ENCODE results near the gene NOP14.
A peak's percentile ranks its signal among the peaks of the same experiment; 100 is the strongest.
"Not testable (repeated sequence)": the region's sequence is repeated elsewhere in the genome, so short reads cannot be mapped to it uniquely, and the experiment has no call there.

NOP14 gene

DNA sequence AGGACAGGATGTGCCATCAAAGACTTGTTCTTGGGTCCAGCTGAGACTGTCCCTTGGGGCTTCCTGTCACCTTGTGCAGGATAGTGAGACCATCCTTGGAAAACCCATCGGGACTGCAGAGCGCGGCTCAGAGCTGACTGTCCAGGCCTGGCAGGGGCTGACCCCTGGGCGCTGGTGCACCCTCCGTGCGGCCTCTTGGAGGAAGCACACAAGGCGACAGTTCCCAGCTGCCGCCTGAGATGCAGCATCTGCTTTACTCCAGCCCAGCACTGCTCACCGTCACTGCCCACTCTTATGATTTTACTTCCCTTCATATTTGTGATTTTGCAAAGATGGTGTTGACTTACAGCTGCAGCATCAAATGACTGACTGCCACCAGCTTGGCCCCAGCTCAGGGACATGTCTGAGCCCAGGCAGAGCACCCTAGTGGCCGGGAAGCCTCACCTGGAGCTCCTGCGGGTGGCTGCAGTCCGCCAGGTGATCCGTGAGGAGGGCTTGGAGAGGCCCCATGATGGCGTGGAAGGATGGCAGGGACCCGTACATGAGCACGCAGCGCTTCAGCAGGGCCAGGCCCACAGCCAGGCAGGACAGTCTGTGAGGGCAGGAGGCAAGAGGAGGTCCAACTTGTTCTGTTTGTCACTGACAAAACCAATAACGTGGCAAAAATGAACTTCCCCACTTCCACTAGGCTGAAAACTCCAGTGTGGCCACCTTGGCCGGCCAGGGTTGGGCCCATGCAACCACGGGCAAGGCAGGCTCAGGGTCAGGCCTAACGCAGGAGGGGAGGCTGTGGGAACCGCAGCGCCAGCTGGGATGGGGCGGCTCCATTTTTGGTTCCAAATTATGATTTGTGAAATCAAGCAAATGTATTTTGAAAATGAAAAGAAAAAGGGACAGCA lies 21.8 kb downstream of the NOP14 start:
- no peak for DNase-seq

GRCh38 chr4:2940267-2941137 lies 22.7 kb downstream of the NOP14 start:
- no peak for DNase-seq

- DNase-seq: no peak
Observed at GRCh38 chr4:2939383-2940243, 23.6 kb downstream of the NOP14 start.

GRCh38 chr4:2938906-2939305 lies 24.3 kb downstream of the NOP14 start:
- DNase-seq: no peak

- not testable (repeated sequence) for DNase-seq
Observed at GRCh38 chr4:2938411-2938810, 24.8 kb downstream of the NOP14 start.

DNA sequence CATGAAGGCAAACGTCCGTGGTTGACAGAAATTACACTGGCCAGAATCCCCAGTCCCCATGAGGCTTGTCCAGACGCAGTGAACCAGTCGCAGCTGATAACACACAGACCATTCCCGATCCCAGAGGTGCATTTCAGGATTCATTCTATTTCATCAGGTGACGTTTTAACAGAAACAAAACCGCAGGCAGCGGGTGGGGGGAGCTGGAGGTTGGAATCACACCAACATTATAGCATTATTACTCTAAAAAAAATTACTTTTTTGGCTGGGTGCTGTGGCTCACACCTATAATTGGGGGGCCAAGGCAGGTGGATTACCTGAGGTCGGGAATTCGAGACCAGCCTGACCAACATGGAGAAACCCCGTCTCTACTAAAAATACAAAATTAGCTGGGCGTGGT lies 25.2 kb downstream of the NOP14 start:
- DNase-seq: no peak

DNA sequence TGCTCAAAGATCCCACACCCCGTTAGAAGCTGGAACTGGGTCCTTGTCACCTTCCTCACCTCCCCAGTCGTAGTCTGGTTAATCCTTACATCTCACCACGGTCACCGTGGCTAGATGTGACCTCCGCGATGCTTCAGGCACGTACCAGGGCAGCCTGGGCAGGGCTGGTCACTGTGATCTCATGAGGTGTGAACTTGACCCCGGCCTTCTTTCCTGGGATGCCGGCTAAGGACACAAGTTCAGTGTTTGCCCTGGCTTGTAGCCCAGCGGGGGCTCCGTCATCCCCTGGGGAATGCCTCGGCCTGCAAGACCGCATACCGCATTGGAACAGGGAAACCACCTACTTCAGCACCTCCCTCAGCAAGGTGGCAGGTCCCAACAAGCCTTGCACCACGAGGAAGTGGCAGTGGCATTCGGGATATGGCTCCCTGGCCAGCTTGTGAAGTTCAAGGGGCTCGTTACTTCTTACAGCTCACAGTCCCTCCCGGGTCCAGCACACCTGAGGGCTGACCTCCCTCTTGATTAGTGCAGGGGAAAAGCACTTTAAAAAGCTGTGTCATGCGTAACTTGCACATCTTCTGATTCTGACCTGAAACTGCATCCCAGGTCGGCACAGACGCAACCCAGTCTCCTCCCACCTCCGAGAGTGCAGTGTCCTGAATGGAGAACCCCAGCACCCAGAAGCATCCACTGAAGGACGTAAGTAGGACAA lies 25.9 kb downstream of the NOP14 start:
- DNase-seq: peak; percentile 79

DNA sequence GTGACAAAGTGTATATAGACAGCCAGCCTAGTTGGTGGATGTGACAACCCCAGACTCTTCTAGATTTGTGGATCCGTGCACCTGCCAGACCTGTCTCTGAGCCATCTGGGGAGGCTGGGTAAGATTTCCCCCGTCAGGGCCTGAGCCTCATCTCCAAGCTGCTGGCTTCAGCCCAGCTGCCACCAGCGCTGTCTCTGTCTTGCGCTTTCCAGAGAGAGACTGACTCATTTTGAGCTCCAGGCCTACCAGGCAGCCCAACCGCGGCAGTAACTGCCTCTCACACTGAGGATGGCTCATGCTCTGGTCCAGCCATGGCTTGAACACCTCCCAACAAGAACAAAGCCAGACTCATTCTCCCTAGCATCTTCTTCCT lies 26.4 kb downstream of the NOP14 start:
- DNase-seq: peak; percentile 28

- peak; percentile 73 for DNase-seq
Observed at GRCh38 chr4:2935762-2936743, 27.2 kb downstream of the NOP14 start.

- DNase-seq: peak; percentile 84
Observed at GRCh38 chr4:2934813-2935761, 28.1 kb downstream of the NOP14 start.

GRCh38 chr4:2934077-2934812 lies 29.0 kb downstream of the NOP14 start:
- DNase-seq: no peak

GRCh38 chr4:2933566-2934076 lies 29.6 kb downstream of the NOP14 start:
- no peak for DNase-seq

DNA sequence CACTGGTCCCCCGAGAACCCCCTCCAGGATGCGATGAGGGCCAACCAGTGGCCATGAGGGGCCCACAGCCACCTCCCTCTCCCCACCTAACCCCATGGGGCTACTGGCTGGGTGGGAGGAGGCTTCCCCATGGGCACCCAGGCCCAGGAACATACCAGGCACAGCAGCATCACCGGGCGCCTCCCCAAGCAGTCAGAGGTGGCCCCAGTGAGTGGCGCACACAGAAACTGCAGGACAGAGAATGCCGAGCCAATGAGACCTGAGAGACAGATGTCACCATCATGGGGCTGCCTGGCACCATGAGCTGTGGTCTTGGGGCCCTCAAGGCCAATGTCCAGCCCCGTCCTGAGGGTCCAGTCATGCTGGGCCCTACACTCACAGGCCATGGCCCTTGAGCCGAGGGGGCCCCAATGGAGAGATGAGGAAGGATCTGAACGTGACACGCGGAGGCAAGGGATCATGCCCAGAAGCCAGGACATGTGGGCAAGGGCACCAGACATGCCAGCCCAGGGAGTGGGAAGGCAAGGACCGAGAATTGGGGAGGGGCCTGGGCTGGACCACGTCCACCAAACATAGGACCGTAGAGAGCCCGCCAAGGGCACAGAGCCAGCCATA lies 30.1 kb downstream of the NOP14 start:
- no peak for DNase-seq

GRCh38 chr4:2932321-2932950 lies 30.8 kb downstream of the NOP14 start:
- DNase-seq: no peak

- no peak for DNase-seq
Observed at GRCh38 chr4:2931512-2932301, 31.5 kb downstream of the NOP14 start.

DNA sequence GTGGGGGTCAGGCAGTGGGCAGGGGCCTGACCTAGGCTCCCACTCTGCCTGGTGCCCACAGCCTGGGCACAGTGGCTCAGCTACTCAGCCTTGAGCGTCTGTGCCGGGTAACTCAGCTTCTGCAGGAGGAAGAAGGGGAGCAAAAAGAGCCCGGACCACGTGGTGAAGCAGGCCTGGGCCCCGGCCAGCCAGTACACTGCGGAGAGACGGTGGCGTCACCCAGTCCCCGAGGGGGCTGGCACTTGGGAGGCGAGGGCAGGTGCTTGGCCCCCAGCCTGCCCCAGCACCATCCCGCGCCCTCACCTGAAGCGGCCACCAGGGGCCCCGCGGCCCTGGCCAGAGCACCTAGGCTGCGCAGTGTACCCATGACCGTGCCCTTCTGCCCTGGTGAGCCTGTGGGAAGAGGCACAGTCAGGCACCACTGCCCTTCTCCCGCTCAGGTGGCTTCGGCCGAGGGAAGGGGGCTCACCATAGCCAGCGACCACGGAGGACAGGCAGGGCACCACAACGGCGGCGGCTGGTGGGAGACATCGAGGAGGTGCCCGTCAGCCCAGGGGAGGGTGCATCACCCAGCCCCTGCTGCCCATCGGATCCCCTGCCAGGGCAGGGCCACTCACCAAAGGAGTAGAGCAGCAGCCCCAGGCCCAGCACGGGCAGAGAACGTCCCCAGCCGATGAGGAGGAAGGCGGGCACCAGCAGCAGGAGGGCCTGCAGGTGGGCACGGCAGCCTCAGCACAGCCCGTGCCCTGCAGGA lies 32.3 kb downstream of the NOP14 start:
- no peak for DNase-seq

Data from kidney glomerular epithelial cell (primary cell).